CD14-positive monocyte (primary cell): Measurements from ENCODE around the gene MYO18A. TPM values are rescaled to one million over a fixed set of nuclear protein-coding genes. Genes with fewer than 3 reads are reported as not detected.
A peak's percentile ranks its signal among the peaks of the same experiment; 100 is the strongest.

Source experiments
- DNase-seq, 3 donors: peaks; one replicate each; pipeline ENCODE4 v3.0.0-alpha.2; 2011 to 2022
- H2AFZ ChIP-seq: 2 replicates; pipeline ENCODE4 v1.6.0; 2012; ENCODE audit warnings: mild to moderate bottlenecking, low read depth, low read length, inconsistent platforms; ENCODE audit not compliant: insufficient read depth, poor library complexity, severe bottlenecking
- H3K27ac ChIP-seq, 2 donors: 1 replicate in 1 of 2; 2 replicates in 1 of 2; pipeline ENCODE4 v1.5.1; 2012 to 2013; ENCODE audit warnings: low read length in 2 of 2, control low read depth in 1 of 2, inconsistent platforms in 1 of 2, low read depth in 1 of 2, mild to moderate bottlenecking in 1 of 2
- H3K27me3 ChIP-seq, 2 donors: one replicate each; pipeline versions ENCODE4 v1.6.0 to v1.6.1; 2011 to 2013; ENCODE audit warnings: low read length in 2 of 2; ENCODE audit not compliant: control insufficient read depth in 2 of 2, insufficient read depth in 2 of 2
- H3K36me3 ChIP-seq, 2 donors: replicated peaks in 1 of 2; 1 replicate in 1 of 2; 2 replicates in 1 of 2; pipeline versions ENCODE4 v1.5.1 to v1.6.1; 2012 to 2013; ENCODE audit warnings: low read length in 2 of 2, control low read depth in 1 of 2, inconsistent platforms in 1 of 2, mild to moderate bottlenecking in 1 of 2; ENCODE audit not compliant: insufficient read depth in 2 of 2, control insufficient read depth in 1 of 2
- H3K4me1 ChIP-seq, 2 donors: 1 replicate in 1 of 2; 2 replicates in 1 of 2; pipeline versions ENCODE4 v1.5.1 to v1.6.1; 2012 to 2013; ENCODE audit warnings: low read length in 2 of 2, control low read depth in 1 of 2, inconsistent platforms in 1 of 2, mild to moderate bottlenecking in 1 of 2, moderate library complexity in 1 of 2; ENCODE audit not compliant: insufficient read depth in 2 of 2, control insufficient read depth in 1 of 2
- H3K4me2 ChIP-seq: replicated peaks from 2 replicates; pipeline ENCODE3; 2012; ENCODE audit warnings: low read length, moderate library complexity, mild to moderate bottlenecking; ENCODE audit not compliant: poor library complexity, severe bottlenecking; ENCODE audit errors: extremely low read depth
- H3K4me3 ChIP-seq, 3 experiments: fragments of 200-600 bp in 1 of 3; sonication (generic) in 1 of 3; replicated peaks in 1 of 3; 1 replicate in 2 of 3; 2 replicates in 1 of 3; pipeline ENCODE4 v1.5.1; 2011 to 2013; ENCODE audit warnings: low read length in 3 of 3, mild to moderate bottlenecking in 3 of 3, control low read depth in 2 of 3, low read depth in 2 of 3, inconsistent platforms in 1 of 3, moderate library complexity in 1 of 3
- H3K79me2 ChIP-seq: 2 replicates; pipeline ENCODE4 v1.6.0; 2012; ENCODE audit warnings: mild to moderate bottlenecking, control low read depth, inconsistent platforms, low read length, moderate library complexity; ENCODE audit not compliant: insufficient read depth
- H3K9ac ChIP-seq: 2 replicates; pipeline ENCODE4 v1.6.0; 2017; ENCODE audit warnings: low read length, mild to moderate bottlenecking; ENCODE audit not compliant: insufficient read depth, poor library complexity, severe bottlenecking
- H3K9me3 ChIP-seq, 2 donors: replicated peaks in 1 of 2; 1 replicate in 1 of 2; 2 replicates in 1 of 2; pipeline versions ENCODE4 v1.5.1 to v1.6.1; 2012 to 2013; ENCODE audit warnings: low read length in 2 of 2, control low read depth in 1 of 2; ENCODE audit not compliant: control insufficient read depth in 1 of 2, insufficient read depth in 1 of 2
- H4K20me1 ChIP-seq: 2 replicates; pipeline ENCODE4 v1.6.0; 2012; ENCODE audit warnings: mild to moderate bottlenecking, low read length, control low read depth, moderate library complexity; ENCODE audit not compliant: insufficient read depth
- H3K27ac Mint-ChIP-seq, 7 donors: one replicate each; pipeline ENCODE4 v1.8.0; 2020; ENCODE audit warnings: mild to moderate bottlenecking in 7 of 7, mixed read lengths in 7 of 7, moderate library complexity in 6 of 7, inconsistent platforms in 2 of 7
- H3K27me3 Mint-ChIP-seq, 3 donors: one replicate each; pipeline ENCODE4 v1.8.0; 2021 to 2022; ENCODE audit warnings: low read depth in 3 of 3, mild to moderate bottlenecking in 3 of 3, mixed read lengths in 3 of 3, moderate library complexity in 3 of 3, inconsistent platforms in 1 of 3
- H3K36me3 Mint-ChIP-seq, 2 donors: one replicate each; pipeline ENCODE4 v1.8.0; 2020; ENCODE audit warnings: mixed read lengths in 2 of 2, inconsistent platforms in 1 of 2, mild to moderate bottlenecking in 1 of 2
- H3K4me1 Mint-ChIP-seq: one replicate; pipeline ENCODE4 v1.8.0; 2020; ENCODE audit warnings: mild to moderate bottlenecking, mixed read lengths
- H3K4me3 Mint-ChIP-seq, 2 donors: one replicate each; pipeline ENCODE4 v1.8.0; 2020; ENCODE audit warnings: mild to moderate bottlenecking in 2 of 2, mixed read lengths in 2 of 2, moderate library complexity in 1 of 2
- H3K9me3 Mint-ChIP-seq, 7 donors: one replicate each; pipeline ENCODE4 v1.8.0; 2020 to 2022; ENCODE audit warnings: mixed read lengths in 7 of 7, mild to moderate bottlenecking in 6 of 7, moderate library complexity in 6 of 7, inconsistent platforms in 2 of 7
- WGBS: methylation state at CpG from one replicate; pipeline ENCODE4 v1.1.5; 2013; ENCODE audit warnings: missing lambda C conversion rate; ENCODE audit not compliant: insufficient coverage; 5-methylcytosine and 5-hydroxymethylcytosine counted together
- intact Hi-C, 2 donors: fragments of 100-400 bp; cut with micrococcal nuclease; formaldehyde crosslinking; loops; one replicate each; pipeline versions ENCODE4 v1.15.0 to v1.15.1; 2023
- polyA plus RNA-seq, 3 donors: library from polyadenylated mRNA; depleted of rRNA in 1 of 3; unstranded in 2 of 3; stranded (reverse) in 1 of 3; fragments of 300-500 nt in 2 of 3; fragments of >200 nt in 1 of 3; fragmentation: Illumina TruSeq in 2 of 3; gene quantifications; 1 replicate in 2 of 3; 2 replicates in 1 of 3; pipeline ENCODE4 v1.2.3, GENCODE V29; 2012 to 2021
- TF ChIP-seq, protein P1 (sequence below): fragments of 200-600 bp; IDR thresholded peaks from one replicate; pipeline ENCODE4 v1.8.0; 2022; ENCODE audit warnings: antibody characterized with exemption, mild to moderate bottlenecking

Gene MYO18A
- polyA plus RNA-seq, 3 donors, result 6.3 to 40.2 (median 11.0) TPM

DNA sequence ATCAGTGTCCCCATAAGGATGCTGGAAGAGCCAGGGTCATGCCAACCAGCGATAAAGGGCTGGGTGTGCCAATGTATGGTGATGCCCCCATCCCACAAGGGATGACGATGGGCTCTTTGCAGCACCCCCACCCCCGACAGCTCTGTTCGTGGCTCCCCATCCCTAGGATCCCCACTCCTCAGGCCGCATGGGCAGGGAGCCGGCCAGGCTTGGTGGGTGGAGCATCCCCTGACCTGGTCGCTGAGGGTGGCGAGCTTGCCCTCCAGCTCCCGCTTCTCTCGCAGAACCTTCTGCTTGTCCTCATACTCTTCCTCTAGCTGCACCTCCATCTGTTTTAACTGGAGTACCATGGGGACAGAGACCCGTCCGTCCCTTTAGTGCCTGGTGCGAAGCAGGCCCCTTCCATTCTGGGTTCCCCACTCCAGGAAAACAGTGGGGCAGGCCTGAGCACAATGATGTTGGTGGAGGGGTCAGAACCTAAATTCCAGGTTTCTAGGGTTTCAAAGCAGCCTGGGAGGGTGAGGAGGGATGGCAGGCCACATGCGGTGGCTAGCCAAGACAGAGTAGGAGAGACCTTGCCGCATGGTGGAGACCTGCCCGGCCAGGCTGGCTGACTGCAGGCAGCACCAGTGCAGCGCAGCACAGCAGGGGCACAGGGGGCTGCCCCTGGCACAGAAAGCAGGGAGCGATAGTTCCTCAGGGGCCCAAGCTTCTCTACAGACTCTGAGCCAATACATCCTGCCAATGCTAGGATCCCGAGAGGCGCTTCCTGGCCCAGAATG, 86.9 kb downstream of the MYO18A start:
- Mint-ChIP-seq H3K36me3 (peaks cover 96 to 99% of the 10 kb centered on the region in 2 donors), H3K27me3 (peaks cover 0 to 4% (median 0%) of the 10 kb centered on the region in 3 donors), H3K27ac (peak overlapping the region in 1 of 7 donors; percentile 75), H3K9me3 (no peaks in the 10 kb centered on the region), H3K4me1 (no peaks in the 10 kb centered on the region), H3K4me3 (no peak overlapping the region)
- Histone ChIP-seq H3K4me2 (no peak overlapping the region), H3K36me3 (peaks cover 94 to 100% of the 10 kb centered on the region in 2 donors), H4K20me1 (no peaks in the 10 kb centered on the region), H3K4me3 (no peak overlapping the region), H3K79me2 (no peaks in the 10 kb centered on the region), H3K27me3 (no peaks in the 10 kb centered on the region), H3K27ac (no peak overlapping the region), H3K4me1 (no peaks in the 10 kb centered on the region), H3K9ac (no peak overlapping the region), H3K9me3 (no peaks in the 10 kb centered on the region), H2AFZ (no peak overlapping the region)
- no peak for DNase-seq
- TF ChIP-seq, protein P1, sequence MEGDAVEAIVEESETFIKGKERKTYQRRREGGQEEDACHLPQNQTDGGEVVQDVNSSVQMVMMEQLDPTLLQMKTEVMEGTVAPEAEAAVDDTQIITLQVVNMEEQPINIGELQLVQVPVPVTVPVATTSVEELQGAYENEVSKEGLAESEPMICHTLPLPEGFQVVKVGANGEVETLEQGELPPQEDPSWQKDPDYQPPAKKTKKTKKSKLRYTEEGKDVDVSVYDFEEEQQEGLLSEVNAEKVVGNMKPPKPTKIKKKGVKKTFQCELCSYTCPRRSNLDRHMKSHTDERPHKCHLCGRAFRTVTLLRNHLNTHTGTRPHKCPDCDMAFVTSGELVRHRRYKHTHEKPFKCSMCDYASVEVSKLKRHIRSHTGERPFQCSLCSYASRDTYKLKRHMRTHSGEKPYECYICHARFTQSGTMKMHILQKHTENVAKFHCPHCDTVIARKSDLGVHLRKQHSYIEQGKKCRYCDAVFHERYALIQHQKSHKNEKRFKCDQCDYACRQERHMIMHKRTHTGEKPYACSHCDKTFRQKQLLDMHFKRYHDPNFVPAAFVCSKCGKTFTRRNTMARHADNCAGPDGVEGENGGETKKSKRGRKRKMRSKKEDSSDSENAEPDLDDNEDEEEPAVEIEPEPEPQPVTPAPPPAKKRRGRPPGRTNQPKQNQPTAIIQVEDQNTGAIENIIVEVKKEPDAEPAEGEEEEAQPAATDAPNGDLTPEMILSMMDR, result no peak
- WGBS, result 98% methylated on average over 14 of the region's 20 CpGs
- intact Hi-C loops, result no loop called here

DNA sequence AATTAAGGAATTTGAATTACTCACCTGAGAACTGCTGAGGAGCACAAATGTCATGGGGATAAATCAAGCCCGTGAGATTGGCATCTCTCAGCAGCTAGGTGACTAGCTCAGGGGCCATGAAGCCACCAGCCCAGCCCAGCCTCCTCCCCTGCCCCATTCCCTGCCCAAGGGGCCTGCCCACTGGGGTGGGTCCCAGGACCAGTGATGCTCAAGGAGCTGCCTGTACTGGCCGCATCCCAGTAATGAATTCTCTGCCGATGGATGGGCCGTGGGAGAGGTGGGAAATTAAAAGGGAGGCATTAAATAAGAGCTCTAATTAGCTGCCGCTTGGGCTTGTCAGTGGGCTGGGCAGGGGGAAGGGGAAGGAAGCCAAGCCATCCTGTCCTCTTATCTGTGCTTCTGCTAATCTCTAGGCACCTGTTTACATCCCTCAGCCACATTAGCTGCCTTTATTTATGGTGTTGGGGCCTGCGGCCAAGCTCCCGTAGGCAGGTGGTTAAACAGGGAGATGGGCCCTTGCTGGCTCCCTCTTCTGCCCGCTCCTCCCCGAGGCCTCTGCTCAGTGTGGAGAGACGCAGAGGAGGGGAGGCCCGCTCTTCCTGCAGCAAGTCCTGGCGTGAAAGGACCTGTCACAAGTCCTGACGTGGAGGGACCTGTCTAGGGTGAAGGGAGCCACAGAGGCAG, 88.5 kb downstream of the MYO18A start:
- peaks cover 93 to 99% of the 10 kb centered on the region in 2 donors for H3K36me3 Mint-ChIP-seq
- DNase-seq, result no peak
- no peak overlapping the region for H3K4me3 Mint-ChIP-seq
- no peaks in the 10 kb centered on the region for H3K4me1 ChIP-seq
- no peaks in the 10 kb centered on the region for H3K27me3 ChIP-seq
- H3K27me3 Mint-ChIP-seq, result peaks cover 0 to under 1% (median 0%) of the 10 kb centered on the region in 3 donors
- H3K27ac ChIP-seq, result no peak overlapping the region
- H2AFZ ChIP-seq, result no peak overlapping the region
- intact Hi-C loops, result no loop called here
- 91% methylated on average over 10 of the region's 13 CpGs for WGBS
- H3K79me2 ChIP-seq, result no peaks in the 10 kb centered on the region
- H3K4me1 Mint-ChIP-seq, result no peaks in the 10 kb centered on the region
- no peaks in the 10 kb centered on the region for H4K20me1 ChIP-seq
- H3K27ac Mint-ChIP-seq, result peak overlapping the region in 3 of 7 donors; percentile 19 to 35 (median 23)
- H3K9me3 ChIP-seq, result no peaks in the 10 kb centered on the region
- no peak overlapping the region for H3K9ac ChIP-seq
- H3K9me3 Mint-ChIP-seq, result no peaks in the 10 kb centered on the region
- H3K4me2 ChIP-seq, result no peak overlapping the region
- TF ChIP-seq, protein P1, result no peak
- no peak overlapping the region for H3K4me3 ChIP-seq
- H3K36me3 ChIP-seq, result peaks cover 91 to 99% of the 10 kb centered on the region in 2 donors
